AG04449 (cell line): Measurements from ENCODE around the gene BICRA.

Experiments
- CTCF ChIA-PET: fragments of 350-600 bp; formaldehyde crosslinking; extraction: SDS; loops from one replicate; lab custom pipeline; 2021; ENCODE audit warnings: antibody characterized with exemption; lab: Yijun Ruan, JAX
- POLR2A ChIA-PET: fragments of 400-600, 350-600 bp; formaldehyde crosslinking; extraction: SDS; loops from one replicate; lab custom pipeline; 2020; ENCODE audit warnings: antibody characterized with exemption, inconsistent platforms; lab: Yijun Ruan, JAX
- DNase-seq: peaks from one replicate; pipeline ENCODE4 v3.0.0-alpha.2; 2010; ENCODE audit warnings: low read depth, low spot score
- H3K4me3 ChIP-seq: 2 replicates; pipeline ENCODE4 v1.5.1; 2011; ENCODE audit warnings: low read depth, mild to moderate bottlenecking, control low read depth, low read length
- CTCF ChIP-seq: IDR thresholded peaks from one replicate; pipeline ENCODE4 v1.5.1; 2011; ENCODE audit warnings: mild to moderate bottlenecking, moderate library complexity, low read length, control low read depth, inconsistent platforms; ENCODE audit not compliant: insufficient read depth; ENCODE audit errors: missing control alignments

The BICRA gene

GRCh38 chr19:47644743-47645482, 36.0 kb downstream of the BICRA start:
- no peak for TF ChIP-seq CTCF
- DNase-seq, result no peak
- ChIA-PET CTCF (no interaction called here), POLR2A (interaction anchor here (0.5 kb wide), 1 partner anchor 29 kb away, joined by 4 read pairs; no protein-coding TSS in a partner anchor)
- H3K4me3 ChIP-seq, result no peak overlapping the region

GRCh38 chr19:47646924-47647323, 38.0 kb downstream of the BICRA start:
- ChIA-PET CTCF (no interaction called here), POLR2A (no interaction called here)
- H3K4me3 ChIP-seq, result no peak overlapping the region
- TF ChIP-seq CTCF, result no peak
- no peak for DNase-seq

DNA sequence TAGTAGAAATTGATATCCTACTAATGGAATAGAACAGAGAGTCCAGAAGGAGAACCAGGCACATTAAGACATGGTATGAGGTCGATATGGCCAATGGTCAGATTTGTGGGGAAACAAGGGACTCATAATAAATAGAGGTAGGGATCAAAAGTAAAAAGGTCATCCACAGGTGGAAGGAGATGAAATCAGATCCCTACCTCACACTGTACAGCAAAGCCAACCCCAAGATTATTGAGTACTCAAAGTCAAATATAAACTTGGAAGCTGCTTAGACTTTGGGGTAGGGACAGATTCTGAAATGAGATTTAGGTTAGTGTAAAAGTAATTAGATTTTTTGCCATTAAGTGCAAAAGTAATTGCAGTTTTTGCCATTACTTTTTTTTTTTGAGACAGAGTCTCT, 40.7 kb downstream of the BICRA start:
- no peak for DNase-seq
- H3K4me3 ChIP-seq, result no peak overlapping the region
- ChIA-PET POLR2A (no interaction called here), CTCF (no interaction called here)
- TF ChIP-seq CTCF, result no peak

GRCh38 chr19:47650700-47651099, 41.8 kb downstream of the BICRA start:
- POLR2A ChIA-PET, result no interaction called here
- H3K4me3 ChIP-seq, result no peak overlapping the region
- TF ChIP-seq CTCF, result no peak
- DNase-seq, result no peak
- CTCF ChIA-PET, result no interaction called here

GRCh38 chr19:47651132-47651531, 42.2 kb downstream of the BICRA start:
- CTCF ChIA-PET, result no interaction called here
- POLR2A ChIA-PET, result no interaction called here
- no peak for TF ChIP-seq CTCF

GRCh38 chr19:47651691-47652090, 42.8 kb downstream of the BICRA start:
- ChIA-PET CTCF (no interaction called here), POLR2A (no interaction called here)
- H3K4me3 ChIP-seq, result no peak overlapping the region
- DNase-seq, result no peak
- no peak for TF ChIP-seq CTCF

More at GRCh38 chr19:47651132-47651531, 42.2 kb downstream of the BICRA start:
- no peak overlapping the region for H3K4me3 ChIP-seq
- DNase-seq, result no peak
